AG09319 (cell line): ENCODE measurements around the gene FAXDC2.

Experiments
- DNase-seq: peaks from one replicate; pipeline ENCODE4 v3.0.0-alpha.2; 2010; ENCODE audit warnings: low read depth; ENCODE audit errors: extremely low read depth
- TF ChIP-seq, protein P1 (sequence below): IDR thresholded peaks from 2 replicates; pipeline ENCODE4 v1.5.1; 2011; ENCODE audit warnings: low read depth, mild to moderate bottlenecking, inconsistent platforms, low read length, moderate library complexity

Gene FAXDC2

DNA sequence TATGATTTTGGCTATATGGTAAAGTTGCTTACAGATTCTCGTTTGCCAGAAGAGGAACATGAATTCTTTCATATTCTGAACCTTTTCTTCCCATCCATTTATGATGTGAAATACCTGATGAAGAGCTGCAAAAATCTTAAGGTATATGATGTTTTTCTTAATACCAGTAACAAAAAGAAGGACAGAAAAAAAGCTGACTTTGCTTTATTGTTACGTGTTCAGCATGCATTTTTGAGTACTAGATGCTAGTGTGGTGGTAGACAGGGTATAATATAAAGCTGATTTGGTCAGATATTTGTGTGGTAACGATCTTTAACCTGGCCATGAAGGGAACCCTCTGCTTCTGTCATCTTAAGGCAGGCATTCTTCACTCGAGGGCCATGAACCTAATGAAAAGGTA lies 21.3 kb upstream of the FAXDC2 start:
- DNase-seq: no peak
- TF ChIP-seq, protein P1, sequence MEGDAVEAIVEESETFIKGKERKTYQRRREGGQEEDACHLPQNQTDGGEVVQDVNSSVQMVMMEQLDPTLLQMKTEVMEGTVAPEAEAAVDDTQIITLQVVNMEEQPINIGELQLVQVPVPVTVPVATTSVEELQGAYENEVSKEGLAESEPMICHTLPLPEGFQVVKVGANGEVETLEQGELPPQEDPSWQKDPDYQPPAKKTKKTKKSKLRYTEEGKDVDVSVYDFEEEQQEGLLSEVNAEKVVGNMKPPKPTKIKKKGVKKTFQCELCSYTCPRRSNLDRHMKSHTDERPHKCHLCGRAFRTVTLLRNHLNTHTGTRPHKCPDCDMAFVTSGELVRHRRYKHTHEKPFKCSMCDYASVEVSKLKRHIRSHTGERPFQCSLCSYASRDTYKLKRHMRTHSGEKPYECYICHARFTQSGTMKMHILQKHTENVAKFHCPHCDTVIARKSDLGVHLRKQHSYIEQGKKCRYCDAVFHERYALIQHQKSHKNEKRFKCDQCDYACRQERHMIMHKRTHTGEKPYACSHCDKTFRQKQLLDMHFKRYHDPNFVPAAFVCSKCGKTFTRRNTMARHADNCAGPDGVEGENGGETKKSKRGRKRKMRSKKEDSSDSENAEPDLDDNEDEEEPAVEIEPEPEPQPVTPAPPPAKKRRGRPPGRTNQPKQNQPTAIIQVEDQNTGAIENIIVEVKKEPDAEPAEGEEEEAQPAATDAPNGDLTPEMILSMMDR: no peak

GRCh38 chr5:154868702-154869101 lies 18.3 kb upstream of the FAXDC2 start:
- DNase-seq: no peak
- TF ChIP-seq, protein P1: no peak

GRCh38 chr5:154866841-154867240 lies 16.4 kb upstream of the FAXDC2 start:
- TF ChIP-seq, protein P1: no peak
- DNase-seq: no peak

- DNase-seq: no peak
- TF ChIP-seq, protein P1: no peak
Measured at GRCh38 chr5:154865466-154866184, 15.2 kb upstream of the FAXDC2 start.

DNA sequence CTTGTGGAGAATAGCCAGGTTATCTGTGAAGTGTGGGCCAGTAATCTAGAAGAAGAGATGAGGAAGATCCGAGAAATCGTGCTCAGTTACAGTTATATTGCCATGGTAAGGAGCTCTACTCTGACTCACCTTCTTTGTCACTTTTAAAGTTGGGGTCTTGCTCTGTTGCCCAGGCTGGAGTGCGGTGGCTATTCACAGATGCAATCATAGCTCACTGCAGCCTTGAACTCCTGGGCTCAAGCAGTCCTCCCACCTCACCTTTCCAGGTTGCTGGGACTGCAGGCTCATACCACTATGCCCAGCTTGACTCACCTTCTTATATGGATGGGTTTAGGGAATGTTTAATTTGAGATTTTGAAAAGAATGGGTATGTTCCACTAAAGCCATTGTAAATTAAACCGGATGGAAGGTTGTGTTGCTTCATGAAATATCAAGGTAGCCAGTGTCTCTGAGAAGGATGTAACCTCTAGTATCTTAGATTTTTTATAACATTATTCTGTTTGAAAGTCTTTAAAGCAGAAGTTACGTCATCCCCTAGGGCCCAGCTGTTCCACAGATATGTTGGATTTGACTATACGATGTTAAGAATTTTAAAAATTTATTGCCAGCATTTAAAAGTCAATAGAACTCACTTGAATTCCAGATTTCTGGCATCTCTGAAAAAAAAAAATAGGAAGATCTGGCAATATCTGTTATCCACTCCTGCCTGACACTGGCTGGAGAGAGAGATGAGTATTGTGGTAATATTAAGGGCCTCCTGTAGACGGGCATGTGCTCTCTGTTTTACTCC lies 13.1 kb upstream of the FAXDC2 start:
- no peak for DNase-seq
- TF ChIP-seq, protein P1: no peak

DNA sequence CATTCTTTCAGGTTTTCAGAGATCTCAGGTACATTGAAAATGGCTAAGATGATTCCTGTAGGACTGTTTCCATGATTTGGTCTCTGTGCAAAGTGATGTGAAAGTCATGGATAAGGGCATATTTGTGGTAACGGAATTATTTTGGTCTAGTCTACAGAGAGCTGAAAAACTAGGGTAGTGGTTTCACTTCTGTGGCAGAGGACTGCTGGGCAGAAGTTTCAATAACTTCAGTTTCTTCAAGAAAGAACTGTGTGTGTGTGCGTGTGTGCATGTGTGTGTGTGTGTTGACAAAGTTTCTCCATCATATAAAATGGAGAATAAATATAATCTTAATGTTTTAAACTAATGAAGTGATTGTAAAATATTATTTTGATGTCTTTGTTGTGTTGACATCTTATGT lies 12.4 kb upstream of the FAXDC2 start:
- no peak for DNase-seq
- TF ChIP-seq, protein P1: no peak

- TF ChIP-seq, protein P1: no peak
- no peak for DNase-seq
Measured at GRCh38 chr5:154861946-154862345, 11.5 kb upstream of the FAXDC2 start.
